ENCODE measurements around the gene C1orf198.

Gene C1orf198, protein sequence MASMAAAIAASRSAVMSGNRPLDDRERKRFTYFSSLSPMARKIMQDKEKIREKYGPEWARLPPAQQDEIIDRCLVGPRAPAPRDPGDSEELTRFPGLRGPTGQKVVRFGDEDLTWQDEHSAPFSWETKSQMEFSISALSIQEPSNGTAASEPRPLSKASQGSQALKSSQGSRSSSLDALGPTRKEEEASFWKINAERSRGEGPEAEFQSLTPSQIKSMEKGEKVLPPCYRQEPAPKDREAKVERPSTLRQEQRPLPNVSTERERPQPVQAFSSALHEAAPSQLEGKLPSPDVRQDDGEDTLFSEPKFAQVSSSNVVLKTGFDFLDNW

DNA sequence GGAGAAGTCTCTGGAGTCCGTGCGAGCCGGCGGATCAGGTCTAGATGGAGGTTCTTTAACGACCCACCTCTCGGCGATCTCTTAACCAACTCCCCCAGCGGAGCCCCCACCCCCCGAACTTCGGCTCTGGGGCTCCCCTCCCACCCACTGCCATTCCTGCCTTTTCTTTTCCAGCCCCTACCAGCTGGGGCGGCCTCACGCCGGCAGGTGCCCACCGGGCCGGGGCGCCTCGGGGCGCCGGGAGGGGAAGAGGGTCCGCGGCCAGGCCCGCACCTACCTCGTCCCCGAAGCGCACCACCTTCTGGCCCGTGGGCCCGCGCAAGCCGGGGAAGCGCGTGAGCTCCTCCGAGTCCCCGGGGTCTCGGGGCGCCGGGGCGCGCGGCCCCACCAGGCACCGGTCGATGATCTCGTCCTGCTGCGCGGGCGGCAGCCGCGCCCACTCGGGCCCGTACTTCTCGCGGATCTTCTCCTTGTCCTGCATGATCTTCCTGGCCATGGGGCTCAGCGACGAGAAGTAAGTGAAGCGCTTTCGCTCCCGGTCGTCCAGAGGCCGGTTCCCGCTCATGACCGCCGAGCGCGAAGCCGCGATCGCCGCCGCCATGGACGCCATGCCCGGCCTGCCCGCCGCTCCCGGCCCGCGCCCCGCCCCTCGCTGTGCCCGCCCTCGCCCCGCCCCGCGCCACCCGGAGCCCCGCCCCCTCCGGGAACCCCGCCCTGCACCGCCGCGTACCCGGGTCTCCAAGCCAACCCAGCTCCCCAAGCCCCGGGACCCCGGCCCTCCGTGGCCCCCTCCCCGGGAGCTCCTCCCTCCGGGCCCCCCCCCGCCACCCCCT, at the start of gene C1orf198:
TSS of gene C1orf198 (minus strand) at position 619 of the 833 bp plus-strand sequence. CDS start at position 610, 9 bp downstream.
- Histone ChIP-seq H3K27me3 (ENCODE audit: insufficient read depth, insufficient read length) (peaks cover 16% of the 10 kb centered on the region), H3K4me1 (ENCODE audit: insufficient read depth, insufficient read length) (no peaks in the 10 kb centered on the region), H3K36me3 (ENCODE audit: insufficient read depth, insufficient read length, low read length) (peaks cover 24% of the 10 kb centered on the region), H3K4me3 (ENCODE audit: insufficient read length, low read depth) (peak within 1 kb of the TSS; percentile 90), H3K9me3 (ENCODE audit: insufficient read depth, low read length) (no peaks in the 10 kb centered on the region), H3K9ac (ENCODE audit: insufficient read length, low read depth) (peak within 1 kb of the TSS; percentile 89)
- no peak for TF ChIP-seq ZNF274 (IDR thresholded peaks at IDR 0.05; ENCODE audit: low read depth, low read length)
- TF ChIP-seq YY1 (IDR thresholded peaks at IDR 0.05; ENCODE audit: insufficient read depth, insufficient read length), result peak; percentile 20
- peak; percentile 55 for DNase-seq (ENCODE audit: low read depth, low spot score)

DNA sequence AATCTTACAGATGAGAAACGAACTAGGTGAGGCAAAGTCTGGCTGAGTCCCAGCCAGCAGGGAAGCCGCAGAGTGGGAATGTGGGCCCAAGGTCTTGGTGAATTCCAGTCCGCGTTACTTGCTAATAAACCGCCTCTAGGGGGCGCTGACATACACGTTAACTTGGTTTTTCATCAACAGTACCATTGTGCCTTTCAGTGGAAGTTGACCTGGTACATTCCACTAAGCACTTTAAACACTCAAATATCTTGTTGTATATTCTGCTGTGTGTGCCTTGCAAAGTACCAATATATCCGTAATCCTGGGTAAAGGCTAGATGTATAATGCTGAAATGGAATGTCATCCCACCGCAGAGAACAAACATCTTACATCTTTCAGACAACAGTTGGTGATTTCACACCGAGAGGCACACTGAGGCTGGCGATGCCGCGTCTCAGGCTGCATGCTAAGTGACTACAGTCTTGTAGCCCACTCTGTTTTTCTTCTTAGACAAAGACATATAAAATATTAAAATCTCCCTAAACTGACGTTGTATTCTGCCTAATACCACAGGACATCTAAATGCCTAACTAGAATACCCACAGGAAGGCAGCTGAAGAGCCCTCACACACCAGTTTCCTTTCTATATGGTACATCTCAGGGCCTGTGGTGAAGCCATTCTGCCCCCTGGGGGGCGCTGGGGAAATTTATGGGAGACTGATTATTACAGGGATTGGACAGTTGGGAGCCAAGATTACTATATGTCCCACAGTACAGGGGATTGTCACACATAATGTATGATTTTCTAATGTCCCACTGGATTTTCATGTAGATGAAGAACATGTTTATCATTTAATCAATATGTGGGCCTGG, 49.2 kb upstream of the C1orf198 start:
- peak; percentile 92 for DNase-seq (ENCODE audit: low read depth, low spot score)
- H3K36me3 ChIP-seq (ENCODE audit: insufficient read depth, insufficient read length, low read length), result peaks cover 11% of the 10 kb centered on the region
- no peak for TF ChIP-seq YY1 (IDR thresholded peaks at IDR 0.05; ENCODE audit: insufficient read depth, insufficient read length)
- no peak for TF ChIP-seq SUZ12 (IDR thresholded peaks at IDR 0.05; ENCODE audit: extremely low read depth, insufficient read depth, insufficient read length)
- TF ChIP-seq ZNF274 (IDR thresholded peaks at IDR 0.05; ENCODE audit: low read depth, low read length), result no peak

DNA sequence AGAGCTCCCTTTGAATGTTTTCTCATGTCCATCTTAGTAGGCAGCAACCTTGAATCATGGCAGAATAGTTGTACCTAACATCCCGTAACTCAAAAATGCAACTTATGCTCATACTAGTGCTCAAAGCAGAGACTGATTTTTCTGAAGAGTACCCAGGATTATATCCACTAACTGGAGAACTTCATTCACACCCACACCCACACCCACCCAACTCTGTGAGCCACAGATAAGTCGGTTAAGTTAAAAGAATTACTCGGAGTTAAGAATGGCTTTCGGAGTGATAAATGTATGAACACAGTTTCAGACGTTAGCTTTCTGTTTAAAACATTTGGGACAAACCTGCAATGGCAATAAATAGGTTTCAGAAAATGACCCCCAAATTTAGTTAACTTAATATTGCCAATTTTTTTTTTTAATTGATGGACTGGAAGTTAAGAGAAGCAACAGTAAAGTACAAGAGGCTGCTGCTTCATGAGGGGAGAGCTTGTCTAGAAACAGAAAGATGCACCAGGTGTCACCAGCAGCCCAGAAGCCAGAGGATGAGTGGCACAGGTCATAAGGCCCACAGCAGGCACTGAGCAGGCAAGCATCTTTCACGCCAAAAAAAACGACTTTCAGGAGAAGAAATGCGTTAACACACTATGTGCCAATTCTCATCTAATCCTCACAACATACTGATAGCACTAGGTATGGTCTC, 48.4 kb upstream of the C1orf198 start:
- Histone ChIP-seq H3K27me3 (ENCODE audit: insufficient read depth, insufficient read length) (no peaks in the 10 kb centered on the region), H3K9me3 (ENCODE audit: insufficient read depth, low read length) (no peaks in the 10 kb centered on the region), H3K4me3 (ENCODE audit: insufficient read length, low read depth) (no peak overlapping the region), H3K9ac (ENCODE audit: insufficient read length, low read depth) (no peak overlapping the region), H3K4me1 (ENCODE audit: insufficient read depth, insufficient read length) (no peaks in the 10 kb centered on the region), H3K36me3 (ENCODE audit: insufficient read depth, insufficient read length, low read length) (peaks cover 11% of the 10 kb centered on the region)
- no peak for DNase-seq (ENCODE audit: low read depth, low spot score)
- TF ChIP-seq SUZ12 (IDR thresholded peaks at IDR 0.05; ENCODE audit: extremely low read depth, insufficient read depth, insufficient read length), result no peak
- TF ChIP-seq YY1 (IDR thresholded peaks at IDR 0.05; ENCODE audit: insufficient read depth, insufficient read length), result no peak
- TF ChIP-seq ZNF274 (IDR thresholded peaks at IDR 0.05; ENCODE audit: low read depth, low read length), result no peak

More for the DNA sequence above, 49.2 kb upstream of the C1orf198 start:
- no peaks in the 10 kb centered on the region for H3K27me3 ChIP-seq (ENCODE audit: insufficient read depth, insufficient read length)
- no peak overlapping the region for H3K4me3 ChIP-seq (ENCODE audit: insufficient read length, low read depth)
- no peak overlapping the region for H3K9ac ChIP-seq (ENCODE audit: insufficient read length, low read depth)
- no peaks in the 10 kb centered on the region for H3K9me3 ChIP-seq (ENCODE audit: insufficient read depth, low read length)
- H3K4me1 ChIP-seq (ENCODE audit: insufficient read depth, insufficient read length), result no peaks in the 10 kb centered on the region

DNA sequence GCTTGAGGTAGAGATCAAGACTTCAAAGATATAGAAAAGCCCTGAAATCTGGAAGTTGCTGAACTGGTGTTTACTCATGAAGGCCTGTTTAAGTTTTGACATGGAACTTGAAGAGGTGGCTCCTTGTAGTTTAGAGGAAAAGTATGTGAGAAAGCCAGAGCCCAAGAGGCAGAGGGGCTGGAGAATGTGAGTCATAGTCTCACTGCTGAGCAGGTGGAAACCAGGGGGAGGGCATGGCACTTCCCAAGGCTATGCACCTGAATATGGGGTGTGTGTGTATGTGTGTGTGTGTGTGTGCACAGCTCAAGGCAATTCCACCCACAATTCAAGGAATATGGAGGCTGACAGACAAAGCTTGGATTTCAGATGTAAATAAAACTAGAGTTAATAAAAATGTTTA, 46.8 kb upstream of the C1orf198 start:
- Histone ChIP-seq H3K4me1 (ENCODE audit: insufficient read depth, insufficient read length) (no peaks in the 10 kb centered on the region), H3K4me3 (ENCODE audit: insufficient read length, low read depth) (no peak overlapping the region), H3K27me3 (ENCODE audit: insufficient read depth, insufficient read length) (no peaks in the 10 kb centered on the region), H3K9me3 (ENCODE audit: insufficient read depth, low read length) (no peaks in the 10 kb centered on the region), H3K9ac (ENCODE audit: insufficient read length, low read depth) (no peak overlapping the region), H3K36me3 (ENCODE audit: insufficient read depth, insufficient read length, low read length) (peaks cover 15% of the 10 kb centered on the region)
- TF ChIP-seq YY1 (IDR thresholded peaks at IDR 0.05; ENCODE audit: insufficient read depth, insufficient read length), result no peak
- TF ChIP-seq SUZ12 (IDR thresholded peaks at IDR 0.05; ENCODE audit: extremely low read depth, insufficient read depth, insufficient read length), result no peak
- TF ChIP-seq ZNF274 (IDR thresholded peaks at IDR 0.05; ENCODE audit: low read depth, low read length), result no peak
- no peak for DNase-seq (ENCODE audit: low read depth, low spot score)

DNA sequence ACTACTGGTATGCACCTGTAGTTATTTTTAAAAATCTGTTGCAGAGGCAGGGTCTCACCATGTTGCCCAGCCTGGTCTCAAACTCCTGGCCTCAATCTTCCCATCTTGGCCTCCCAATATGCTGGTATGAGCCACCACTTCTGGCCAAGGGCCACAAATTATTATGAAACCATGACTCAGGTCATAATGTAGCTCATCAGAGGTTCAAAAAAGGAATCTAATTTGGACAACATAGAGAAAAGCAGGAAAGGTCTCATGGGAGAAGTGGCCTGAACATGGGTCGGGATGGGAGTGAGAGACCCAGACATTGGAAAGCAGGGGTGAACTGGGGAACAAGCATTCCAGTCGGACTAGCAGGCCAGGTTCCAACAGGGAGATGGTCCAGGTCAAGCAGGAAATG, 45.2 kb upstream of the C1orf198 start:
- DNase-seq (ENCODE audit: low read depth, low spot score), result no peak
- Histone ChIP-seq H3K9me3 (ENCODE audit: insufficient read depth, low read length) (no peaks in the 10 kb centered on the region), H3K4me1 (ENCODE audit: insufficient read depth, insufficient read length) (no peaks in the 10 kb centered on the region), H3K4me3 (ENCODE audit: insufficient read length, low read depth) (no peak overlapping the region), H3K36me3 (ENCODE audit: insufficient read depth, insufficient read length, low read length) (peaks cover 15% of the 10 kb centered on the region), H3K9ac (ENCODE audit: insufficient read length, low read depth) (no peak overlapping the region), H3K27me3 (ENCODE audit: insufficient read depth, insufficient read length) (no peaks in the 10 kb centered on the region)
- TF ChIP-seq SUZ12 (IDR thresholded peaks at IDR 0.05; ENCODE audit: extremely low read depth, insufficient read depth, insufficient read length) (no peak), ZNF274 (IDR thresholded peaks at IDR 0.05; ENCODE audit: low read depth, low read length) (no peak), YY1 (IDR thresholded peaks at IDR 0.05; ENCODE audit: insufficient read depth, insufficient read length) (no peak)

- no peak overlapping the region for H3K9ac ChIP-seq (ENCODE audit: insufficient read length, low read depth)
- H3K4me3 ChIP-seq (ENCODE audit: insufficient read length, low read depth), result no peak overlapping the region
- DNase-seq (ENCODE audit: low read depth, low spot score), result no peak
- H3K9me3 ChIP-seq (ENCODE audit: insufficient read depth, low read length), result no peaks in the 10 kb centered on the region
- H3K27me3 ChIP-seq (ENCODE audit: insufficient read depth, insufficient read length), result no peaks in the 10 kb centered on the region
- TF ChIP-seq YY1 (IDR thresholded peaks at IDR 0.05; ENCODE audit: insufficient read depth, insufficient read length) (no peak), SUZ12 (IDR thresholded peaks at IDR 0.05; ENCODE audit: extremely low read depth, insufficient read depth, insufficient read length) (no peak), ZNF274 (IDR thresholded peaks at IDR 0.05; ENCODE audit: low read depth, low read length) (no peak)
- H3K36me3 ChIP-seq (ENCODE audit: insufficient read depth, insufficient read length, low read length), result peaks cover 15% of the 10 kb centered on the region
- H3K4me1 ChIP-seq (ENCODE audit: insufficient read depth, insufficient read length), result no peaks in the 10 kb centered on the region
Observed at GRCh38 chr1:230910755-230911117, 42.4 kb upstream of the C1orf198 start.
